Trophoblast cell (in vitro differentiated cells and primary cell): Measurements from ENCODE around the gene SPINT1.
A peak's percentile ranks its signal among the peaks of the same experiment; 100 is the strongest.

Experiments used
- DNase-seq, 2 donors: peaks; one replicate each; pipeline ENCODE4 v3.0.0-alpha.2; 2016
- H2AFZ ChIP-seq: 2 replicates; pipeline ENCODE4 v1.6.1; 2013; ENCODE audit warnings: low read length, moderate library complexity, mild to moderate bottlenecking; ENCODE audit not compliant: insufficient read depth, poor library complexity
- H2AK5ac ChIP-seq: 2 replicates; pipeline ENCODE4 v1.6.1; 2013; ENCODE audit warnings: mild to moderate bottlenecking, low read length
- H2BK120ac ChIP-seq: 2 replicates; pipeline ENCODE4 v1.6.1; 2013; ENCODE audit warnings: low read length, mild to moderate bottlenecking, moderate library complexity; ENCODE audit not compliant: insufficient read depth, poor library complexity
- H2BK12ac ChIP-seq: 2 replicates; pipeline ENCODE4 v1.6.1; 2013; ENCODE audit warnings: mild to moderate bottlenecking, low read length, moderate library complexity
- H2BK5ac ChIP-seq: 2 replicates; pipeline ENCODE4 v1.6.1; 2013; ENCODE audit warnings: low read length, low read depth, moderate library complexity, mild to moderate bottlenecking; ENCODE audit not compliant: poor library complexity
- H3K14ac ChIP-seq: 2 replicates; pipeline ENCODE4 v1.6.1; 2013; ENCODE audit warnings: mild to moderate bottlenecking, low read length
- H3K18ac ChIP-seq: 2 replicates; pipeline ENCODE4 v1.6.1; 2013; ENCODE audit warnings: mild to moderate bottlenecking, low read length
- H3K23ac ChIP-seq: 2 replicates; pipeline ENCODE4 v1.6.1; 2013; ENCODE audit warnings: low read length
- H3K27ac ChIP-seq: 2 replicates; pipeline ENCODE4 v1.5.1; 2013; ENCODE audit warnings: low read depth, mild to moderate bottlenecking, inconsistent platforms, low read length, moderate library complexity
- H3K27me3 ChIP-seq: 2 replicates; pipeline ENCODE4 v1.6.1; 2013; ENCODE audit warnings: inconsistent platforms, mild to moderate bottlenecking, low read length, moderate library complexity; ENCODE audit not compliant: insufficient read depth
- H3K36me3 ChIP-seq, 2 experiments: 1 replicate in 1 of 2; 2 replicates in 1 of 2; pipeline ENCODE4 v1.6.1; 2013; ENCODE audit warnings: low read length in 2 of 2, mild to moderate bottlenecking in 2 of 2, moderate library complexity in 1 of 2; ENCODE audit not compliant: insufficient read depth in 2 of 2, control insufficient read depth in 1 of 2
- H3K4ac ChIP-seq: 2 replicates; pipeline ENCODE4 v1.6.1; 2013; ENCODE audit warnings: low read depth, mild to moderate bottlenecking, low read length, moderate library complexity
- H3K4me1 ChIP-seq, 2 experiments: 1 replicate in 1 of 2; 2 replicates in 1 of 2; pipeline ENCODE4 v1.6.1; 2013; ENCODE audit warnings: low read length in 2 of 2, mild to moderate bottlenecking in 2 of 2, moderate library complexity in 1 of 2; ENCODE audit not compliant: insufficient read depth in 2 of 2, control insufficient read depth in 1 of 2
- H3K4me2 ChIP-seq: 2 replicates; pipeline ENCODE4 v1.6.1; 2013; ENCODE audit warnings: inconsistent platforms, mild to moderate bottlenecking, low read length, moderate library complexity
- H3K4me3 ChIP-seq: 2 replicates; pipeline ENCODE4 v1.5.1; 2013; ENCODE audit warnings: mild to moderate bottlenecking, low read depth, low read length, inconsistent platforms
- H3K79me1 ChIP-seq: one replicate; pipeline ENCODE4 v1.6.1; 2013; ENCODE audit warnings: low read length
- H3K79me2 ChIP-seq: 2 replicates; pipeline ENCODE4 v1.6.1; 2013; ENCODE audit warnings: low read length, mild to moderate bottlenecking; ENCODE audit not compliant: control insufficient read depth, insufficient read depth, poor library complexity
- H3K9ac ChIP-seq: 2 replicates; pipeline ENCODE4 v1.6.1; 2013; ENCODE audit warnings: mild to moderate bottlenecking, low read length
- H3K9me3 ChIP-seq: 2 replicates; pipeline ENCODE4 v1.6.1; 2013; ENCODE audit warnings: low read depth, mild to moderate bottlenecking, control low read depth, inconsistent platforms, low read length; ENCODE audit not compliant: insufficient read depth
- H4K12ac ChIP-seq: 2 replicates; pipeline ENCODE4 v1.6.1; 2013; ENCODE audit warnings: low read depth, mild to moderate bottlenecking, low read length, moderate library complexity
- H4K8ac ChIP-seq: 2 replicates; pipeline ENCODE4 v1.6.1; 2013; ENCODE audit warnings: low read depth, mild to moderate bottlenecking, low read length, moderate library complexity
- H4K91ac ChIP-seq: one replicate; pipeline ENCODE4 v1.6.1; 2013; ENCODE audit warnings: low read depth, mild to moderate bottlenecking, low read length, moderate library complexity
- WGBS: extraction: QIAGEN DNeasy Blood & Tissue Kit; methylation state at CpG from one replicate; pipeline ENCODE4 v1.1.7; 2013; ENCODE audit warnings: missing lambda C conversion rate; ENCODE audit not compliant: insufficient read length, insufficient coverage; ENCODE audit errors: extremely low coverage; 5-methylcytosine and 5-hydroxymethylcytosine counted together

Gene SPINT1

GRCh38 chr15:40902605-40903561 lies 59.0 kb downstream of the SPINT1 start:
- Histone ChIP-seq H3K27ac (no peak overlapping the region), H2BK5ac (no peak overlapping the region), H3K14ac (no peak overlapping the region), H3K9me3 (peaks cover 5% of the 10 kb centered on the region), H4K12ac (no peak overlapping the region), H3K18ac (no peak overlapping the region), H4K8ac (no peak overlapping the region), H2BK120ac (no peak overlapping the region), H2AFZ (no peak overlapping the region), H4K91ac (no peak overlapping the region), H2AK5ac (no peak overlapping the region), H3K79me1 (peaks cover 4% of the 10 kb centered on the region), H2BK12ac (no peak overlapping the region), H3K4me2 (no peak overlapping the region), H3K4me3 (no peak overlapping the region), H3K4ac (no peak overlapping the region), H3K9ac (no peak overlapping the region), H3K36me3 (peaks cover 50 to 57% of the 10 kb centered on the region in 2 experiments), H3K27me3 (no peaks in the 10 kb centered on the region), H3K23ac (no peak overlapping the region), H3K79me2 (no peaks in the 10 kb centered on the region), H3K4me1 (peaks cover 4% of the 10 kb centered on the region in 2 experiments)
- DNase-seq: peak; percentile 31 to 48
- whole genome bisulfite sequencing: no CpG with 5 or more reads among the region's 33 CpGs

- H4K8ac ChIP-seq: no peak overlapping the region
- no peak overlapping the region for H3K4me3 ChIP-seq
- H3K4me2 ChIP-seq: no peak overlapping the region
- peaks cover 4% of the 10 kb centered on the region for H3K79me1 ChIP-seq
- no peak overlapping the region for H2AFZ ChIP-seq
- no peak overlapping the region for H4K91ac ChIP-seq
- peaks cover 4% of the 10 kb centered on the region in 2 experiments for H3K4me1 ChIP-seq
- H2BK120ac ChIP-seq: no peak overlapping the region
- H3K14ac ChIP-seq: no peak overlapping the region
- H3K9ac ChIP-seq: no peak overlapping the region
- no CpG with 5 or more reads among the region's 7 CpGs for WGBS
- DNase-seq: no peak
- no peak overlapping the region for H2BK12ac ChIP-seq
- no peaks in the 10 kb centered on the region for H3K27me3 ChIP-seq
- no peak overlapping the region for H2AK5ac ChIP-seq
- H3K4ac ChIP-seq: no peak overlapping the region
- no peak overlapping the region for H3K27ac ChIP-seq
- H3K9me3 ChIP-seq: peaks cover 3% of the 10 kb centered on the region
- H3K79me2 ChIP-seq: no peaks in the 10 kb centered on the region
- H3K23ac ChIP-seq: no peak overlapping the region
- H3K36me3 ChIP-seq: peaks cover 38 to 43% of the 10 kb centered on the region in 2 experiments
- H4K12ac ChIP-seq: no peak overlapping the region
- no peak overlapping the region for H2BK5ac ChIP-seq
- no peak overlapping the region for H3K18ac ChIP-seq
Measured at GRCh38 chr15:40904552-40905201, 60.8 kb downstream of the SPINT1 start.

- H2AK5ac ChIP-seq: peak overlapping the region; percentile 11
- peak overlapping the region; percentile 66 for H3K4me3 ChIP-seq
- H4K8ac ChIP-seq: peak overlapping the region; percentile 62
- peak; percentile 89 to 93 for DNase-seq
- no peak overlapping the region for H4K12ac ChIP-seq
- no peaks in the 10 kb centered on the region for H3K27me3 ChIP-seq
- no peaks in the 10 kb centered on the region for H3K9me3 ChIP-seq
- peaks cover 22 to 27% of the 10 kb centered on the region in 2 experiments for H3K36me3 ChIP-seq
- WGBS: no CpG with 5 or more reads among the region's 36 CpGs
- peaks cover 4% of the 10 kb centered on the region for H3K79me1 ChIP-seq
- H2AFZ ChIP-seq: peak overlapping the region; percentile 14
- H3K4me1 ChIP-seq: peaks cover 4 to 6% of the 10 kb centered on the region in 2 experiments
- no peak overlapping the region for H2BK5ac ChIP-seq
- H4K91ac ChIP-seq: peak overlapping the region; percentile 17
- H3K14ac ChIP-seq: peak overlapping the region; percentile 16
- peak overlapping the region; percentile 29 for H2BK120ac ChIP-seq
- H3K79me2 ChIP-seq: no peaks in the 10 kb centered on the region
- H3K4me2 ChIP-seq: peak overlapping the region; percentile 93
- H2BK12ac ChIP-seq: peak overlapping the region; percentile 19
- no peak overlapping the region for H3K9ac ChIP-seq
- no peak overlapping the region for H3K4ac ChIP-seq
- peak overlapping the region; percentile 3 for H3K27ac ChIP-seq
- no peak overlapping the region for H3K23ac ChIP-seq
- H3K18ac ChIP-seq: peak overlapping the region; percentile 42
Measured at GRCh38 chr15:40906091-40906990, 62.5 kb downstream of the SPINT1 start.
